Sigmoid colon (tissue), 7 donors: ENCODE measurements around the gene TWF2. TPM values are rescaled to one million over a fixed set of nuclear protein-coding genes. Genes with fewer than 3 reads are reported as not detected.

ENCODE experiments used
- DNase-seq: peaks from one replicate; pipeline ENCODE4 v3.0.0-alpha.2; 2019
- H3K27ac ChIP-seq, 4 donors: fragments of 200-600 bp; sonication (generic); one replicate each; pipeline ENCODE4 v1.5.1; 2016 to 2019; ENCODE audit warnings: mild to moderate bottlenecking in 1 of 4
- H3K27me3 ChIP-seq, 3 donors: fragments of 200-600 bp; sonication (generic); one replicate each; pipeline ENCODE4 v1.5.1; 2019; ENCODE audit warnings: mild to moderate bottlenecking in 1 of 3
- H3K36me3 ChIP-seq, 4 donors: fragments of 200-600 bp; sonication (generic); one replicate each; pipeline ENCODE4 v1.5.1; 2016 to 2019
- H3K4me1 ChIP-seq, 4 donors: fragments of 200-600 bp; sonication (generic); one replicate each; pipeline ENCODE4 v1.5.1; 2017 to 2019
- H3K4me3 ChIP-seq, 4 donors: fragments of 200-600 bp; sonication (generic); one replicate each; pipeline ENCODE4 v1.5.1; 2017 to 2019; ENCODE audit warnings: mild to moderate bottlenecking in 2 of 4, moderate library complexity in 1 of 4
- H3K9me3 ChIP-seq, 4 donors: fragments of 200-600 bp in 3 of 4; sonication (generic) in 3 of 4; one replicate each; pipeline versions ENCODE4 v1.5.1 to v1.6.1; 2013 to 2019
- EP300 ChIP-seq, 4 donors: sonication (generic); formaldehyde crosslinking; IDR thresholded peaks; one replicate each; pipeline ENCODE4 v1.6.1; 2017; ENCODE audit warnings: antibody characterized with exemption in 4 of 4
- POLR2A ChIP-seq, 2 donors: fragments of 450-650 bp; IDR thresholded peaks; one replicate each; pipeline ENCODE4 v1.6.1; 2016; ENCODE audit warnings: antibody characterized with exemption in 2 of 2, mild to moderate bottlenecking in 2 of 2, moderate library complexity in 2 of 2
- POLR2AphosphoS5 ChIP-seq, 4 donors: sonication (generic); formaldehyde crosslinking; IDR thresholded peaks; one replicate each; pipeline ENCODE4 v1.6.1; 2017; ENCODE audit warnings: antibody characterized with exemption in 4 of 4
- WGBS, 2 donors: extraction: QIAGEN DNeasy Blood & Tissue Kit; methylation state at CpG; one replicate each; pipeline ENCODE4 v1.1.7; 2013; 5-methylcytosine and 5-hydroxymethylcytosine counted together
- intact Hi-C: fragments of 100-400 bp; cut with DNase I; formaldehyde crosslinking; loops from one replicate; pipeline ENCODE4 v1.15.1; 2023
- polyA plus RNA-seq, 3 donors: library from polyadenylated mRNA; stranded (reverse); fragments of 200-250 nt; gene quantifications; one replicate each; pipeline ENCODE4 v1.2.3, GENCODE V29; 2013
- total RNA-seq, 4 donors: library from RNA; depleted of rRNA; stranded (reverse); fragments of >200 nt; gene quantifications; one replicate each; pipeline ENCODE4 v1.1.0, GENCODE V29; 2016
- TF ChIP-seq, protein P1 (sequence below), 4 experiments: fragments of 450-650 bp in 3 of 4; fragments of 200-600 bp in 1 of 4; IDR thresholded peaks; one replicate each; pipeline ENCODE4 v1.5.1; 2016 to 2019; ENCODE audit warnings: antibody characterized with exemption in 4 of 4, mild to moderate bottlenecking in 3 of 4, moderate library complexity in 2 of 4
- donor health status: healthy with polysubstance abuse.
- donor health status: Bipolar disorder and iron deficiency.
- donor health status: healthy.

TWF2 gene
- total and polyA plus RNA-seq, 7 donors = 40.4 to 79.3 (median 57.3) TPM

- H3K27me3 ChIP-seq = no peaks in the 10 kb centered on the region
- H3K27ac ChIP-seq = no peak overlapping the region
- 40 to 48% methylated on average over 8 of the region's 8 CpGs for WGBS, 2 donors
- no peak for DNase-seq
- H3K9me3 ChIP-seq = no peaks in the 10 kb centered on the region
- intact Hi-C loops = no loop called here
- no peak overlapping the region for H3K4me3 ChIP-seq
- peaks cover 0 to 27% (median 23%) of the 10 kb centered on the region in 4 donors for H3K4me1 ChIP-seq
- peaks cover 0 to 7% (median 0%) of the 10 kb centered on the region in 4 donors for H3K36me3 ChIP-seq
- TF ChIP-seq EP300 (IDR thresholded peaks at IDR 0.05) (no peak), POLR2AphosphoS5 (IDR thresholded peaks at IDR 0.05) (no peak), POLR2A (IDR thresholded peaks at IDR 0.05) (no peak)
- TF ChIP-seq, protein P1, sequence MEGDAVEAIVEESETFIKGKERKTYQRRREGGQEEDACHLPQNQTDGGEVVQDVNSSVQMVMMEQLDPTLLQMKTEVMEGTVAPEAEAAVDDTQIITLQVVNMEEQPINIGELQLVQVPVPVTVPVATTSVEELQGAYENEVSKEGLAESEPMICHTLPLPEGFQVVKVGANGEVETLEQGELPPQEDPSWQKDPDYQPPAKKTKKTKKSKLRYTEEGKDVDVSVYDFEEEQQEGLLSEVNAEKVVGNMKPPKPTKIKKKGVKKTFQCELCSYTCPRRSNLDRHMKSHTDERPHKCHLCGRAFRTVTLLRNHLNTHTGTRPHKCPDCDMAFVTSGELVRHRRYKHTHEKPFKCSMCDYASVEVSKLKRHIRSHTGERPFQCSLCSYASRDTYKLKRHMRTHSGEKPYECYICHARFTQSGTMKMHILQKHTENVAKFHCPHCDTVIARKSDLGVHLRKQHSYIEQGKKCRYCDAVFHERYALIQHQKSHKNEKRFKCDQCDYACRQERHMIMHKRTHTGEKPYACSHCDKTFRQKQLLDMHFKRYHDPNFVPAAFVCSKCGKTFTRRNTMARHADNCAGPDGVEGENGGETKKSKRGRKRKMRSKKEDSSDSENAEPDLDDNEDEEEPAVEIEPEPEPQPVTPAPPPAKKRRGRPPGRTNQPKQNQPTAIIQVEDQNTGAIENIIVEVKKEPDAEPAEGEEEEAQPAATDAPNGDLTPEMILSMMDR (IDR thresholded peaks at IDR 0.05) = no peak
Observed at GRCh38 chr3:52281981-52282801, 43.2 kb upstream of the TWF2 start.

- H3K9me3 ChIP-seq = no peaks in the 10 kb centered on the region
- peaks cover 0 to 7% (median 0%) of the 10 kb centered on the region in 4 donors for H3K36me3 ChIP-seq
- H3K27ac ChIP-seq = peak overlapping the region; percentile 94 to 99 (median 96)
- WGBS, 2 donors = 46 to 57% methylated on average over 6 of the region's 6 CpGs
- no peak for DNase-seq
- peaks cover 0 to 40% (median 37%) of the 10 kb centered on the region in 4 donors for H3K4me1 ChIP-seq
- no peaks in the 10 kb centered on the region for H3K27me3 ChIP-seq
- intact Hi-C loops = no loop called here
- H3K4me3 ChIP-seq = peak overlapping the region in 2 of 4 donors; percentile 81 to 85
- TF ChIP-seq, protein P1 (IDR thresholded peaks at IDR 0.05) = no peak
- TF ChIP-seq EP300 (IDR thresholded peaks at IDR 0.05) = no peak
- peak in 3 of 4 donors; percentile 16 to 56 (median 50) for TF ChIP-seq POLR2AphosphoS5 (IDR thresholded peaks at IDR 0.05)
Observed at GRCh38 chr3:52280050-52280461, 41.1 kb upstream of the TWF2 start.

DNA sequence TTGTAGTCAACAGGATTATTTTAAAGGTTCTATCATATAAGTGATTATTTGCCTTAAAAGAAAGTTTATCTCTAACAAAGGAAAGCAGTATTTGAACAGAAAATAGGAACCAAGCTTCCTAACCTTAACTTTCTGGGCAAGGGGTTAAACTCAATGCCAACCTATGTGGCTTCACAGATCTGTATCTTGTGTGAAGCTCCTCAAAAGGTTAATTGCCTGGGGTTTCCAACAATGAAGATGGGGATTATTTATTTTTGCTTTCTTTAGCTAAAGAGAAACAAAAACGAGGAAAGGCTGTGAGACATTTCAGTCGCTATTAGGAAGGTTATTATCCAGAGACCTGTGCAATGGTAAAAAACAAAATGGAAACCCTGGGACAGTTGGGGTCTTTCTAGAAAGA, 40.6 kb upstream of the TWF2 start:
- intact Hi-C loops = loop anchor here (2.0 to 10.0 kb wide), 2 partner anchors 41 to 405 kb away; partner anchors contain the start of genes GNL3, PBRM1 and TWF2
- H3K4me1 ChIP-seq = peaks cover 0 to 44% (median 41%) of the 10 kb centered on the region in 4 donors
- WGBS, 2 donors = 49 to 53% methylated on average over 2 of the region's 2 CpGs

GRCh38 chr3:52278510-52279069, 39.6 kb upstream of the TWF2 start, which contains the start of gene WDR82:
Gene WDR82, minus strand, starts transcription at chr3:52278649. Its CDS starts 288 bp downstream, at chr3:52278361.
- peak in 1 of 4 donors; percentile 44 for TF ChIP-seq EP300 (IDR thresholded peaks at IDR 0.05)
- peak; percentile 53 to 63 for TF ChIP-seq POLR2A (IDR thresholded peaks at IDR 0.05)
- TF ChIP-seq POLR2AphosphoS5 (IDR thresholded peaks at IDR 0.05) = peak; percentile 93 to 97 (median 95)
- TF ChIP-seq, protein P1 (IDR thresholded peaks at IDR 0.05) = peak in 3 of 4 experiments; percentile 26 to 51 (median 29)
- Histone ChIP-seq H3K4me3 (peak within 1 kb of the TSS; percentile 61 to 89 (median 83)), H3K27ac (peak within 1 kb of the TSS; percentile 94 to 99 (median 96)), H3K36me3 (peaks cover 0 to 7% (median 1%) of the 10 kb centered on the region in 4 donors), H3K4me1 (peaks cover 0 to 53% (median 51%) of the 10 kb centered on the region in 4 donors), H3K27me3 (no peaks in the 10 kb centered on the region), H3K9me3 (no peaks in the 10 kb centered on the region)
- peak; percentile 99 for DNase-seq
- 1% methylated on average over 58 of the region's 58 CpGs for WGBS, 2 donors
- intact Hi-C loops = loop anchor here (2.0 to 10.0 kb wide), 2 partner anchors 40 to 406 kb away; partner anchors contain the start of genes GNL3, PBRM1 and TWF2

More for the DNA sequence above, 40.6 kb upstream of the TWF2 start:
- Histone ChIP-seq H3K27ac (peak overlapping the region; percentile 94 to 99 (median 96)), H3K27me3 (no peaks in the 10 kb centered on the region), H3K36me3 (peaks cover 0 to 7% (median 1%) of the 10 kb centered on the region in 4 donors), H3K4me3 (peak overlapping the region in 3 of 4 donors; percentile 81 to 89 (median 85)), H3K9me3 (no peaks in the 10 kb centered on the region)
- no peak for TF ChIP-seq POLR2A (IDR thresholded peaks at IDR 0.05)
- TF ChIP-seq, protein P1 (IDR thresholded peaks at IDR 0.05) = no peak
- no peak for TF ChIP-seq POLR2AphosphoS5 (IDR thresholded peaks at IDR 0.05)
- TF ChIP-seq EP300 (IDR thresholded peaks at IDR 0.05) = no peak
- no peak for DNase-seq
